H1 (cell line): ENCODE results near the gene KRT10. TPM values are rescaled to one million over a fixed set of nuclear protein-coding genes. Genes with fewer than 3 reads are reported as not detected.

Experiments used
- CTCF ChIA-PET: fragments of 300-600 bp; sonication (Branson Sonifier 250); formaldehyde crosslinking; loops from one replicate; lab custom pipeline; 2021; ENCODE audit not compliant: partially characterized antibody; lab: Charles Lee
- POLR2A ChIA-PET: fragments of 300-600 bp; sonication (Branson Sonifier 250); formaldehyde crosslinking; loops from one replicate; lab custom pipeline; 2021; ENCODE audit warnings: inconsistent platforms; ENCODE audit not compliant: partially characterized antibody; lab: Charles Lee
- DNase-seq, 2 experiments: peaks; one replicate each; pipeline versions ENCODE4 v3.0.0 to v3.0.0-alpha.2; 2010 to 2022; ENCODE audit warnings: low spot score in 2 of 2, low read depth in 1 of 2, mixed read lengths in 1 of 2
- FAIRE-seq: peaks from 2 replicates; lab custom pipeline; 2011; peaks lifted over from hg19 to GRCh38; lab: Jason Lieb, UNC
- H2AFZ ChIP-seq: 2 replicates; pipeline ENCODE4 v1.8.1; 2012; ENCODE audit warnings: low read length, inconsistent platforms
- H2AK5ac ChIP-seq: 2 replicates; pipeline ENCODE4 v1.6.1; 2013; ENCODE audit warnings: low read depth, low read length
- H2BK120ac ChIP-seq: replicated peaks from 2 replicates; pipeline ENCODE3; 2013; ENCODE audit warnings: low read depth, low read length, inconsistent platforms
- H2BK12ac ChIP-seq: 2 replicates; pipeline ENCODE4 v1.6.1; 2013; ENCODE audit warnings: low read depth, low read length
- H2BK15ac ChIP-seq: 2 replicates; pipeline ENCODE4 v1.6.1; 2013; ENCODE audit warnings: low read length
- H2BK20ac ChIP-seq: 2 replicates; pipeline ENCODE4 v1.6.1; 2013; ENCODE audit warnings: low read length
- H2BK5ac ChIP-seq: 2 replicates; pipeline ENCODE4 v1.6.1; 2013; ENCODE audit warnings: low read depth, low read length
- H3K14ac ChIP-seq: 2 replicates; pipeline ENCODE4 v1.6.1; 2013; ENCODE audit warnings: inconsistent platforms; ENCODE audit not compliant: insufficient read length
- H3K18ac ChIP-seq: 2 replicates; pipeline ENCODE4 v1.6.1; 2013; ENCODE audit warnings: low read length; ENCODE audit errors: extremely low read depth
- H3K23ac ChIP-seq: 2 replicates; pipeline ENCODE4 v1.6.1; 2013; ENCODE audit warnings: inconsistent platforms; ENCODE audit not compliant: insufficient read length
- H3K23me2 ChIP-seq: 2 replicates; pipeline ENCODE4 v1.6.1; 2013; ENCODE audit warnings: low read depth, low read length
- H3K27ac ChIP-seq: 2 replicates; pipeline ENCODE4 v1.6.1; 2011; ENCODE audit warnings: low read depth, low read length, inconsistent platforms
- H3K27me3 ChIP-seq, 4 experiments: replicated peaks in 1 of 4; 1 replicate in 1 of 4; 2 replicates in 3 of 4; pipeline versions ENCODE4 v1.6.1 to v1.8.1; 2011 to 2013; ENCODE audit warnings: low read length in 3 of 4, mild to moderate bottlenecking in 3 of 4, inconsistent platforms in 2 of 4, mixed read lengths in 2 of 4, moderate library complexity in 1 of 4; ENCODE audit not compliant: control insufficient read depth in 3 of 4, insufficient read depth in 3 of 4; ENCODE audit errors: extremely low read depth in 1 of 4
- H3K36me3 ChIP-seq, 4 experiments: 2 replicates each; pipeline versions ENCODE4 v1.6.1 to v1.8.1; 2011 to 2013; ENCODE audit warnings: mild to moderate bottlenecking in 4 of 4, low read length in 3 of 4, moderate library complexity in 2 of 4, control low read depth in 1 of 4, inconsistent platforms in 1 of 4; ENCODE audit not compliant: insufficient read depth in 4 of 4, control insufficient read depth in 2 of 4
- H3K4ac ChIP-seq: replicated peaks from 2 replicates; pipeline ENCODE3; 2013; ENCODE audit warnings: low read length, low read depth, mixed read lengths, inconsistent platforms; ENCODE audit not compliant: insufficient read length
- H3K4me1 ChIP-seq, 4 experiments: replicated peaks in 1 of 4; 1 replicate in 1 of 4; 2 replicates in 3 of 4; pipeline versions ENCODE4 v1.6.1 to v1.8.1; 2011 to 2013; ENCODE audit warnings: low read length in 3 of 4, inconsistent platforms in 2 of 4, mixed read lengths in 1 of 4; ENCODE audit not compliant: insufficient read depth in 4 of 4, control insufficient read depth in 3 of 4
- H3K4me2 ChIP-seq, 2 experiments: 2 replicates each; pipeline versions ENCODE4 v1.6.1 to v1.8.1; 2011 to 2013; ENCODE audit warnings: low read depth in 2 of 2, low read length in 2 of 2, control low read depth in 1 of 2, inconsistent platforms in 1 of 2, mild to moderate bottlenecking in 1 of 2; ENCODE audit not compliant: insufficient read depth in 1 of 2
- H3K4me3 ChIP-seq, 4 experiments: fragments of 200-600, 300-600 bp in 1 of 4; sonication (generic), shearing (Covaris generic), sonication (Bioruptor Twin) in 1 of 4; 2 replicates each; pipeline versions ENCODE4 v1.5.1 to v1.8.1; 2011 to 2016; ENCODE audit warnings: low read length in 4 of 4, low read depth in 3 of 4, control low read depth in 2 of 4, inconsistent platforms in 2 of 4, mild to moderate bottlenecking in 2 of 4, mixed read lengths in 1 of 4, moderate library complexity in 1 of 4; ENCODE audit not compliant: insufficient read depth in 2 of 4; ENCODE audit errors: extremely low read depth in 1 of 4
- H3K56ac ChIP-seq: replicated peaks from 2 replicates; pipeline ENCODE3; 2013; ENCODE audit warnings: low read depth, mild to moderate bottlenecking, mixed read lengths, low read length, inconsistent platforms; ENCODE audit not compliant: insufficient read length
- H3K79me1 ChIP-seq: 2 replicates; pipeline ENCODE4 v1.6.1; 2013; ENCODE audit warnings: low read depth, low read length, control low read depth
- H3K79me2 ChIP-seq, 2 experiments: 2 replicates each; pipeline versions ENCODE4 v1.6.1 to v1.8.1; 2012 to 2013; ENCODE audit warnings: low read length in 2 of 2, mild to moderate bottlenecking in 2 of 2, inconsistent platforms in 1 of 2; ENCODE audit not compliant: insufficient read depth in 2 of 2, control insufficient read depth in 1 of 2
- H3K9ac ChIP-seq, 4 experiments: replicated peaks in 1 of 4; 1 replicate in 1 of 4; 2 replicates in 3 of 4; pipeline versions ENCODE4 v1.6.1 to v1.8.1; 2011 to 2013; ENCODE audit warnings: low read depth in 3 of 4, low read length in 3 of 4, control low read depth in 2 of 4, mild to moderate bottlenecking in 2 of 4, moderate library complexity in 2 of 4, inconsistent platforms in 1 of 4; ENCODE audit errors: extremely low read depth in 1 of 4
- H3K9me3 ChIP-seq, 2 experiments: 2 replicates each; pipeline versions ENCODE4 v1.6.1 to v1.8.1; 2012 to 2013; ENCODE audit warnings: mild to moderate bottlenecking in 2 of 2, moderate library complexity in 2 of 2, control low read depth in 1 of 2, inconsistent platforms in 1 of 2, low read depth in 1 of 2, low read length in 1 of 2, mixed read lengths in 1 of 2; ENCODE audit not compliant: insufficient read depth in 2 of 2
- H4K20me1 ChIP-seq, 2 experiments: replicated peaks in 1 of 2; 2 replicates each; pipeline versions ENCODE3 to v1.8.1; 2011 to 2013; ENCODE audit warnings: inconsistent platforms in 2 of 2, low read length in 2 of 2, mild to moderate bottlenecking in 1 of 2; ENCODE audit not compliant: insufficient read depth in 2 of 2, control insufficient read depth in 1 of 2
- H4K5ac ChIP-seq: 2 replicates; pipeline ENCODE4 v1.6.1; 2013; ENCODE audit warnings: low read length, low read depth, mixed read lengths, inconsistent platforms; ENCODE audit not compliant: insufficient read length
- H4K8ac ChIP-seq: 2 replicates; pipeline ENCODE4 v1.8.0; 2013; ENCODE audit warnings: mild to moderate bottlenecking, moderate library complexity, low read length, inconsistent platforms; ENCODE audit not compliant: insufficient read depth; ENCODE audit errors: extremely low read depth
- H4K91ac ChIP-seq: replicated peaks from 2 replicates; pipeline ENCODE3; 2013; ENCODE audit warnings: low read length, mixed read lengths, inconsistent platforms; ENCODE audit not compliant: insufficient read length
- CHD2 ChIP-seq: IDR thresholded peaks from 2 replicates; pipeline ENCODE4 v1.6.1; 2012; ENCODE audit warnings: low read length, improper control_type of control experiment
- EZH2 ChIP-seq: fragments of 200-600 bp; sonication (generic); IDR thresholded peaks from 2 replicates; pipeline ENCODE4 v1.7.1; 2012; ENCODE audit warnings: low read depth, mild to moderate bottlenecking, moderate library complexity, low read length, inconsistent platforms; ENCODE audit not compliant: severe bottlenecking
- HDAC2 ChIP-seq, 2 experiments: fragments of 300-600 bp in 1 of 2; sonication (generic) in 1 of 2; IDR thresholded peaks; 2 replicates each; pipeline ENCODE4 v1.6.1; 2011 to 2012; ENCODE audit warnings: low read depth in 2 of 2, low read length in 2 of 2, mild to moderate bottlenecking in 2 of 2, moderate library complexity in 2 of 2, borderline replicate concordance in 1 of 2, inconsistent platforms in 1 of 2
- JUN ChIP-seq: IDR thresholded peaks from 2 replicates; pipeline ENCODE4 v1.6.1; 2011; ENCODE audit warnings: low read depth, mild to moderate bottlenecking, improper control_type of control experiment, low read length
- MAFK ChIP-seq: IDR thresholded peaks from 2 replicates; pipeline ENCODE4 v1.6.1; 2012; ENCODE audit warnings: low read depth, mild to moderate bottlenecking, improper control_type of control experiment, low read length
- SIX5 ChIP-seq: IDR thresholded peaks from 2 replicates; pipeline ENCODE4 v1.6.1; 2011; ENCODE audit warnings: mild to moderate bottlenecking, low read depth, low read length
- TAF7 ChIP-seq: optimal IDR thresholded peaks from 2 replicates; pipeline ENCODE3; 2011; ENCODE audit warnings: low read depth, mild to moderate bottlenecking, inconsistent platforms, low read length, moderate library complexity, borderline replicate concordance
- WGBS, 2 experiments: shearing (Covaris generic) in 1 of 2; methylation state at CpG; one replicate each; pipeline versions ENCODE4 v1.1.6 to v1.1.7; 2013 to 2015; ENCODE audit warnings: low lambda C conversion rate in 2 of 2, mixed read lengths in 2 of 2, inconsistent platforms in 1 of 2, low coverage in 1 of 2, missing lambda C conversion rate in 1 of 2; ENCODE audit not compliant: insufficient replicate concordance in 2 of 2, insufficient coverage in 1 of 2, insufficient read length in 1 of 2; ENCODE audit errors: extremely low coverage in 1 of 2, missing lambda C conversion rate in 1 of 2; 5-methylcytosine and 5-hydroxymethylcytosine counted together
- polyA plus RNA-seq, 7 experiments: library from polyadenylated mRNA; depleted of rRNA in 3 of 7; stranded (reverse) in 5 of 7; unstranded in 2 of 7; fragments of >200 nt in 5 of 7; fragments of 200-250 nt in 2 of 7; gene quantifications; 1 replicate in 5 of 7; 2 replicates in 1 of 7; 4 replicates in 1 of 7; pipeline versions ENCODE4 v1.2.1 to v1.2.3, GENCODE V29; 2011 to 2013; ENCODE audit warnings: missing spikeins in 2 of 7, mixed read lengths in 2 of 7
- total RNA-seq: library from RNA; stranded (reverse); fragmentation: NEBNext Ultra II Directional; extraction: Animal tissue kit (Norgen Biotek cat#: 25700); gene quantifications from 2 replicates; pipeline ENCODE4 v1.2.1, GENCODE V29; 2021
- TF ChIP-seq, protein P1 (sequence below): IDR thresholded peaks from 2 replicates; pipeline ENCODE4 v1.6.1; 2012; ENCODE audit warnings: inconsistent platforms

KRT10 gene
- total and polyA plus RNA-seq, 2 of the 8 experiments (the other 6 are each of a cell fraction or from before 2014, with no cell fraction given), result 3.5 to 39.4 TPM

- Histone ChIP-seq H3K27ac (no peak overlapping the region), H4K20me1 (no peaks in the 10 kb centered on the region), H3K4me2 (no peak overlapping the region), H4K8ac (no peak overlapping the region), H2BK120ac (no peak overlapping the region), H3K4me3 (no peak overlapping the region), H2BK15ac (no peak overlapping the region), H4K5ac (no peak overlapping the region), H3K23ac (no peak overlapping the region), H3K14ac (no peak overlapping the region), H3K23me2 (no peaks in the 10 kb centered on the region), H3K79me1 (no peaks in the 10 kb centered on the region), H3K9ac (no peak overlapping the region), H2AFZ (no peak overlapping the region), H2BK5ac (no peak overlapping the region), H3K27me3 (peaks cover 0 to 3% (median 1%) of the 10 kb centered on the region in 4 experiments; a peak in 3 of 7 replicates), H2BK20ac (no peak overlapping the region), H3K4me1 (no peaks in the 10 kb centered on the region), H3K36me3 (no peaks in the 10 kb centered on the region), H3K9me3 (no peaks in the 10 kb centered on the region), H3K56ac (no peak overlapping the region), H2AK5ac (no peak overlapping the region), H3K4ac (no peak overlapping the region), H3K18ac (no peak overlapping the region), H2BK12ac (no peak overlapping the region), H3K79me2 (no peaks in the 10 kb centered on the region), H4K91ac (no peak overlapping the region)
- POLR2A ChIA-PET, result no interaction called here
- TF ChIP-seq CHD2 (no peak), SIX5 (no peak), JUN (no peak), HDAC2 (IDR thresholded peaks at IDR 0.05; ENCODE audit: borderline replicate concordance in 1 of 2, low read depth in 2 of 2, low read length in 2 of 2) (no peak), TAF7 (no peak), MAFK (no peak), EZH2 (no peak)
- TF ChIP-seq, protein P1, sequence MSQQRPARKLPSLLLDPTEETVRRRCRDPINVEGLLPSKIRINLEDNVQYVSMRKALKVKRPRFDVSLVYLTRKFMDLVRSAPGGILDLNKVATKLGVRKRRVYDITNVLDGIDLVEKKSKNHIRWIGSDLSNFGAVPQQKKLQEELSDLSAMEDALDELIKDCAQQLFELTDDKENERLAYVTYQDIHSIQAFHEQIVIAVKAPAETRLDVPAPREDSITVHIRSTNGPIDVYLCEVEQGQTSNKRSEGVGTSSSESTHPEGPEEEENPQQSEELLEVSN, result no peak
- FAIRE-seq (no peak), DNase-seq (no peak)
- CTCF ChIA-PET, result interaction anchor here (0.6 to 1.3 kb wide), 2 partner anchors 107 to 188 kb away, joined by 4 to 6 read pairs; partner anchors contain the start of gene KRT20
- 82% methylated on average over 3 of the region's 3 CpGs; no CpG with 5 or more reads in 1 of the 2 experiments for WGBS, 2 experiments
Measured at GRCh38 chr17:40777971-40778370, 44.4 kb downstream of the KRT10 start.
